LNCAP (cell line): ENCODE measurements around the gene PIGH.

Experiments used
- CTCF ChIP-seq: fragments of 450-650 bp; IDR thresholded peaks from 2 replicates; pipeline ENCODE4 v1.5.1; 2017; ENCODE audit warnings: mild to moderate bottlenecking

PIGH gene

GRCh38 chr14:67551940-67552339, 48.1 kb downstream of the PIGH start:
- TF ChIP-seq CTCF: no peak

DNA sequence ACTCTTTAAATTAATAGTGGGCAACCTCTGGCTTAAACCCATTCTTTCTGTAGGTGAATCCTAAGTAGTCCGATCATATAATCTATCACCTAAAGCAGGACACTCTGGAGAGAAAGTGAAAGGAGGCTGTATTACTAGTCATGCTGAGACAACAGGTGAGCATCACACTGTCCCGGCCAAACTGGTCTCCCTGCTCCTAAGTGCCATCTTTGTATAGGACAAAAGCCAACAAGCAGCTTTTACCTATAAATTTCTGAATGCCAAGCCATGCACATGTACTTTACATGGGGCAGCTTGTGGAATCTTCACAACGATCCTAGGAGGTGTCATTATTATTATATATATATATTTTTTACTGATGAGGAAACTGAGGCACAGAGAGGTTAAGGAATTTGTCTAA, 48.9 kb downstream of the PIGH start:
- no peak for TF ChIP-seq CTCF

DNA sequence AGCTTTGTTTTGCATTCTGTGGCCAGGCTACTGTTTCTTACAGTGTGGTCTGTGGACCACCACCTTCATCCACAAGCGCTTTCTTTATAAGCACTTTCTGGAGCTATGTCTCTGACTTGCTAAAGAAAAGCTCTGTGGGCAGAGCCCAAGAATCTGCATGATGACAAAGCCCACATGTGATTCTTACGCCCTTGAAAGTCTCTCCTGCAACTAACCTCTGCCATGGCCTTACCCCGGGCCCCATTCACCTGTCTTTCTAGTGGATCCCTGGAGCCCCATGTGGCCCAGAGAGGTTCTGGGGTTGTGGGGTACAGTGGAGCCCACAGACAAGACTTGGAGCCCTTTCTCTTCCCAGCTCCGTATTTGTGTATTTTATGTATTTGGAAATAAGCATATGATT, 50.3 kb downstream of the PIGH start:
- no peak for TF ChIP-seq CTCF

- no peak for TF ChIP-seq CTCF
Observed at GRCh38 chr14:67547224-67547780, 52.8 kb downstream of the PIGH start.

DNA sequence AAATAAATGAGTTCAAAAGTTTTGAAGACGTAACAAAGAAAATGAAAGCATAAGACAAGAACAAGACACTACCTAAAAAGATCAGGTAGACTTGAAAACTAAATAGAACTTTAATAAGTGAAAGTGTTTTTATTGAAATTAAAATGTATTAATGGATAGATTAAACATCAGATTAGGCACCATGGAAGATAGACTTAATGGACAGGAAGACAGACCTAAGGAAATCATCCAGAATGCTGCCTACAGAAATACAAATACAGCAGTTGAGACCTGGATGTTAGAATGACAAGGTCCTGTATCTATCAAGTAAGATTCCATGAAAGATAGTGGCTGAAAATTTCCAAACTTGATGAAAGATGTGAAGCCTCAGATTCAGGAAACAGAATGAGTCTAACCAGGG, 55.5 kb downstream of the PIGH start:
- no peak for TF ChIP-seq CTCF

DNA sequence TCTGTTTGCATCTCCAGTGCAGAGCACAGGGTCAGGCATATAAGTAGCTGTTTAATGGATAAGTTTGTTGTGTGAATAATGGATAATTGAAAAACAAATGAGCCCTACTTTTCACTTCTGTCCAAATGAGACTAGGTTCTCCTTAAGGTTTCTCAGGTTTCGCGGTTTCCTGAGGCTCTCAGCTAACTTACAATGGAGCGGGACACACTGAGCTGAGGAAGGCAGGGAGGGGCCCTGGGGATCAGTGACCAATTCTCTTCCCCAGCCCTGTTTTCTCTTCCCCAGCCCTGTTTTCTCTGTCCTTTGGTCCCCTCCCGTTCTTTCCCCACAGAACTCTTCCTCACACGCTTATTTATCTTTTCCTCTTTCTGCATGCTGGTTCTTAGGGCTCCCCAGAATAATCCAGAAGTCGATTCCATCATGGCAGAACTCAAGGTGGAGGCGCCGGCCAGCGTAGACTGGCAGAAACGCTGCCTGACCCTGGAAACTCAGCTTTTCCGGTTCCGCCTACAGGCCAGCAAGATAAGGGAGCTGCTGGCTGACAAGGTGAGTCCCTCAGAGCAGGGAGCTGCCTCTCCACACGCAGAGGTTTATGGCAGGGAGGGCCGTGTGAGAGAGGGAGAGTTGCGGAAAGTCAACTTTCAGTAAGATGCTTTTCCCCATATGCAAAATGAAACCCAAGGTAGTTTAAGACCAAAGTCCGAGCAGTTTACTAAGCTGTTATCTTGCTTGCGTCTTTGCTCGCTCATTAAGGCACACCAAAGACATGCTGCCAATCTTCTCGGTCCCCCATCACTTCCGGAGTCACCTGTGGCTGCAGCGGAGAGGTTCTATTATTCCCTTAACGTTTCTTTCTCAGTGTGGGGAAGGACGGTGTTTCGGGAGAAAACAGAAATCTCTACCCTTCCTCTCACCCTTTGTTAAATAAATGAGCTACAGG, 58.4 kb downstream of the PIGH start:
- no peak for TF ChIP-seq CTCF
